Measurements from ENCODE around the gene COL26A1.

Gene COL26A1

GRCh38 chr7:101390901-101391301 is 28.2 kb downstream of the COL26A1 start:
- peaks cover 0 to 1% of the 10 kb centered on the region in 2 donors for H3K36me3 ChIP-seq (replicated peaks in 1 of 2; ENCODE audit: control insufficient read depth in 2 of 2, insufficient read depth in 2 of 2, low read length in 2 of 2)
- peak overlapping the region; percentile 78 for H3K18ac ChIP-seq (ENCODE audit: low read length)
- H3K27ac ChIP-seq (replicated peaks; ENCODE audit: low read length) = peak overlapping the region; percentile 94
- no peak overlapping the region for H2BK12ac ChIP-seq (ENCODE audit: low read length)
- H3K9ac ChIP-seq (ENCODE audit: low read depth, low read length, poor library complexity) = no peak overlapping the region
- peak overlapping the region; percentile 58 for H2AFZ ChIP-seq (ENCODE audit: low read length)
- no peak overlapping the region for H2BK120ac ChIP-seq (ENCODE audit: low read depth, low read length)
- no peak overlapping the region for H3K4ac ChIP-seq (ENCODE audit: low read length)
- H3K9me3 ChIP-seq (replicated peaks in 1 of 2; ENCODE audit: control insufficient read depth in 2 of 2, insufficient read depth in 1 of 2, low read depth in 1 of 2, low read length in 2 of 2) = no peaks in the 10 kb centered on the region
- peaks cover 31 to 37% of the 10 kb centered on the region in 2 donors for H3K4me1 ChIP-seq (ENCODE audit: control insufficient read depth in 2 of 2, insufficient read depth in 1 of 2, low read depth in 1 of 2, low read length in 2 of 2)
- H3K23ac ChIP-seq (ENCODE audit: low read depth, low read length, poor library complexity) = no peak overlapping the region
- no peaks in the 10 kb centered on the region for H3K27me3 ChIP-seq (ENCODE audit: control insufficient read depth in 3 of 3, insufficient read depth in 3 of 3, low read depth in 1 of 3, low read length in 3 of 3)
- DNase-seq (ENCODE audit: low spot score) = peak; percentile 76
- no peak overlapping the region for H2BK15ac ChIP-seq (ENCODE audit: low read length)
- no peak overlapping the region for H4K8ac ChIP-seq (ENCODE audit: low read depth, low read length)
- H3K79me1 ChIP-seq (ENCODE audit: low read depth, low read length) = no peaks in the 10 kb centered on the region
- no peak overlapping the region for H4K91ac ChIP-seq (ENCODE audit: low read depth, low read length, poor library complexity)
- H3K14ac ChIP-seq (ENCODE audit: low read length) = no peak overlapping the region
- no CpG with 5 or more reads among the region's 7 CpGs for WGBS, 2 donors (ENCODE audit: extremely low coverage in 2 of 2, insufficient read length in 2 of 2, insufficient replicate concordance in 1 of 2)
- H3K4me3 ChIP-seq (ENCODE audit: low read length in 2 of 2) = peak overlapping the region in 1 of 2 donors; percentile 6
- no peak overlapping the region for H3K4me2 ChIP-seq (ENCODE audit: insufficient read depth, low read length, poor library complexity, severe bottlenecking)
- H2BK5ac ChIP-seq (ENCODE audit: low read length) = peak overlapping the region; percentile 55
- H2AK5ac ChIP-seq (ENCODE audit: low read depth, low read length) = no peak overlapping the region

GRCh38 chr7:101391991-101392390 is 29.3 kb downstream of the COL26A1 start:
- no peak overlapping the region for H3K4me3 ChIP-seq (ENCODE audit: low read length in 2 of 2)
- H3K23ac ChIP-seq (ENCODE audit: low read depth, low read length, poor library complexity) = no peak overlapping the region
- H2AK5ac ChIP-seq (ENCODE audit: low read depth, low read length) = peak overlapping the region; percentile 88
- peaks cover 0 to 1% of the 10 kb centered on the region in 2 donors for H3K36me3 ChIP-seq (replicated peaks in 1 of 2; ENCODE audit: control insufficient read depth in 2 of 2, insufficient read depth in 2 of 2, low read length in 2 of 2)
- H2BK5ac ChIP-seq (ENCODE audit: low read length) = peak overlapping the region; percentile 91
- peak overlapping the region; percentile 75 for H2BK12ac ChIP-seq (ENCODE audit: low read length)
- no peak overlapping the region for H3K4ac ChIP-seq (ENCODE audit: low read length)
- no CpG with 5 or more reads among the region's 6 CpGs for WGBS, 2 donors (ENCODE audit: extremely low coverage in 2 of 2, insufficient read length in 2 of 2, insufficient replicate concordance in 1 of 2)
- no peak overlapping the region for H3K4me2 ChIP-seq (ENCODE audit: insufficient read depth, low read length, poor library complexity, severe bottlenecking)
- DNase-seq (ENCODE audit: low spot score) = no peak
- peaks cover 28 to 33% of the 10 kb centered on the region in 2 donors for H3K4me1 ChIP-seq (ENCODE audit: control insufficient read depth in 2 of 2, insufficient read depth in 1 of 2, low read depth in 1 of 2, low read length in 2 of 2)
- peak overlapping the region; percentile 24 for H2BK120ac ChIP-seq (ENCODE audit: low read depth, low read length)
- peak overlapping the region; percentile 91 for H2BK15ac ChIP-seq (ENCODE audit: low read length)
- no peak overlapping the region for H4K91ac ChIP-seq (ENCODE audit: low read depth, low read length, poor library complexity)
- peak overlapping the region; percentile 85 for H4K8ac ChIP-seq (ENCODE audit: low read depth, low read length)
- H3K9me3 ChIP-seq (replicated peaks in 1 of 2; ENCODE audit: control insufficient read depth in 2 of 2, insufficient read depth in 1 of 2, low read depth in 1 of 2, low read length in 2 of 2) = no peaks in the 10 kb centered on the region
- no peak overlapping the region for H3K9ac ChIP-seq (ENCODE audit: low read depth, low read length, poor library complexity)
- no peaks in the 10 kb centered on the region for H3K79me1 ChIP-seq (ENCODE audit: low read depth, low read length)
- H3K18ac ChIP-seq (ENCODE audit: low read length) = peak overlapping the region; percentile 95
- H3K27me3 ChIP-seq (ENCODE audit: control insufficient read depth in 3 of 3, insufficient read depth in 3 of 3, low read depth in 1 of 3, low read length in 3 of 3) = no peaks in the 10 kb centered on the region
- no peak overlapping the region for H2AFZ ChIP-seq (ENCODE audit: low read length)
- peak overlapping the region; percentile 94 for H3K27ac ChIP-seq (replicated peaks; ENCODE audit: low read length)
- H3K14ac ChIP-seq (ENCODE audit: low read length) = peak overlapping the region; percentile 86

- H3K36me3 ChIP-seq (replicated peaks in 1 of 2; ENCODE audit: control insufficient read depth in 2 of 2, insufficient read depth in 2 of 2, low read length in 2 of 2) = peaks cover 0 to 1% of the 10 kb centered on the region in 2 donors
Observed at GRCh38 chr7:101393865-101394264, 31.2 kb downstream of the COL26A1 start.

GRCh38 chr7:101395376-101395775 is 32.7 kb downstream of the COL26A1 start:
- DNase-seq (ENCODE audit: low spot score) = no peak
- Histone ChIP-seq H3K4me3 (ENCODE audit: low read length in 2 of 2) (no peak overlapping the region), H3K36me3 (replicated peaks in 1 of 2; ENCODE audit: control insufficient read depth in 2 of 2, insufficient read depth in 2 of 2, low read length in 2 of 2) (peaks cover 0 to 1% of the 10 kb centered on the region in 2 donors), H4K91ac (ENCODE audit: low read depth, low read length, poor library complexity) (no peak overlapping the region), H3K18ac (ENCODE audit: low read length) (peak overlapping the region; percentile 73), H4K8ac (ENCODE audit: low read depth, low read length) (no peak overlapping the region), H3K4ac (ENCODE audit: low read length) (no peak overlapping the region), H2AK5ac (ENCODE audit: low read depth, low read length) (peak overlapping the region; percentile 51), H3K9me3 (replicated peaks in 1 of 2; ENCODE audit: control insufficient read depth in 2 of 2, insufficient read depth in 1 of 2, low read depth in 1 of 2, low read length in 2 of 2) (no peaks in the 10 kb centered on the region), H2AFZ (ENCODE audit: low read length) (peak overlapping the region; percentile 57), H3K27me3 (ENCODE audit: control insufficient read depth in 3 of 3, insufficient read depth in 3 of 3, low read depth in 1 of 3, low read length in 3 of 3) (no peaks in the 10 kb centered on the region), H2BK12ac (ENCODE audit: low read length) (no peak overlapping the region), H2BK120ac (ENCODE audit: low read depth, low read length) (no peak overlapping the region), H3K9ac (ENCODE audit: low read depth, low read length, poor library complexity) (no peak overlapping the region), H3K4me1 (ENCODE audit: control insufficient read depth in 2 of 2, insufficient read depth in 1 of 2, low read depth in 1 of 2, low read length in 2 of 2) (peaks cover 31 to 35% of the 10 kb centered on the region in 2 donors), H3K23ac (ENCODE audit: low read depth, low read length, poor library complexity) (no peak overlapping the region), H3K4me2 (ENCODE audit: insufficient read depth, low read length, poor library complexity, severe bottlenecking) (no peak overlapping the region), H3K79me1 (ENCODE audit: low read depth, low read length) (no peaks in the 10 kb centered on the region), H3K14ac (ENCODE audit: low read length) (no peak overlapping the region), H2BK5ac (ENCODE audit: low read length) (no peak overlapping the region), H3K27ac (replicated peaks; ENCODE audit: low read length) (peak overlapping the region; percentile 65), H2BK15ac (ENCODE audit: low read length) (no peak overlapping the region)
- WGBS, 2 donors (ENCODE audit: extremely low coverage in 2 of 2, insufficient read length in 2 of 2, insufficient replicate concordance in 1 of 2) = no CpG with 5 or more reads among the region's 7 CpGs

More at GRCh38 chr7:101393865-101394264, 31.2 kb downstream of the COL26A1 start:
- Histone ChIP-seq H3K4me1 (ENCODE audit: control insufficient read depth in 2 of 2, insufficient read depth in 1 of 2, low read depth in 1 of 2, low read length in 2 of 2) (peaks cover 31 to 37% of the 10 kb centered on the region in 2 donors), H3K27me3 (ENCODE audit: control insufficient read depth in 3 of 3, insufficient read depth in 3 of 3, low read depth in 1 of 3, low read length in 3 of 3) (no peaks in the 10 kb centered on the region), H4K91ac (ENCODE audit: low read depth, low read length, poor library complexity) (no peak overlapping the region), H2AK5ac (ENCODE audit: low read depth, low read length) (no peak overlapping the region), H2BK15ac (ENCODE audit: low read length) (no peak overlapping the region), H2BK12ac (ENCODE audit: low read length) (no peak overlapping the region), H3K79me1 (ENCODE audit: low read depth, low read length) (no peaks in the 10 kb centered on the region), H3K14ac (ENCODE audit: low read length) (no peak overlapping the region), H3K9ac (ENCODE audit: low read depth, low read length, poor library complexity) (no peak overlapping the region), H3K4me3 (ENCODE audit: low read length in 2 of 2) (no peak overlapping the region), H3K18ac (ENCODE audit: low read length) (no peak overlapping the region), H4K8ac (ENCODE audit: low read depth, low read length) (no peak overlapping the region), H3K4me2 (ENCODE audit: insufficient read depth, low read length, poor library complexity, severe bottlenecking) (no peak overlapping the region), H3K27ac (replicated peaks; ENCODE audit: low read length) (no peak overlapping the region), H2BK120ac (ENCODE audit: low read depth, low read length) (no peak overlapping the region), H3K23ac (ENCODE audit: low read depth, low read length, poor library complexity) (no peak overlapping the region), H2AFZ (ENCODE audit: low read length) (no peak overlapping the region), H2BK5ac (ENCODE audit: low read length) (no peak overlapping the region), H3K4ac (ENCODE audit: low read length) (no peak overlapping the region), H3K9me3 (replicated peaks in 1 of 2; ENCODE audit: control insufficient read depth in 2 of 2, insufficient read depth in 1 of 2, low read depth in 1 of 2, low read length in 2 of 2) (no peaks in the 10 kb centered on the region)
- WGBS, 2 donors (ENCODE audit: extremely low coverage in 2 of 2, insufficient read length in 2 of 2, insufficient replicate concordance in 1 of 2) = no CpG with 5 or more reads among the region's 3 CpGs
- no peak for DNase-seq (ENCODE audit: low spot score)

All from neuronal stem cell (in vitro differentiated cells).